ENCODE results near the gene TOX2. TPM values are rescaled to one million over a fixed set of nuclear protein-coding genes. Genes with fewer than 3 reads are reported as not detected.

The TOX2 gene
- total RNA-seq, 1 experiment from 2014 or later = 1.7 TPM

DNA sequence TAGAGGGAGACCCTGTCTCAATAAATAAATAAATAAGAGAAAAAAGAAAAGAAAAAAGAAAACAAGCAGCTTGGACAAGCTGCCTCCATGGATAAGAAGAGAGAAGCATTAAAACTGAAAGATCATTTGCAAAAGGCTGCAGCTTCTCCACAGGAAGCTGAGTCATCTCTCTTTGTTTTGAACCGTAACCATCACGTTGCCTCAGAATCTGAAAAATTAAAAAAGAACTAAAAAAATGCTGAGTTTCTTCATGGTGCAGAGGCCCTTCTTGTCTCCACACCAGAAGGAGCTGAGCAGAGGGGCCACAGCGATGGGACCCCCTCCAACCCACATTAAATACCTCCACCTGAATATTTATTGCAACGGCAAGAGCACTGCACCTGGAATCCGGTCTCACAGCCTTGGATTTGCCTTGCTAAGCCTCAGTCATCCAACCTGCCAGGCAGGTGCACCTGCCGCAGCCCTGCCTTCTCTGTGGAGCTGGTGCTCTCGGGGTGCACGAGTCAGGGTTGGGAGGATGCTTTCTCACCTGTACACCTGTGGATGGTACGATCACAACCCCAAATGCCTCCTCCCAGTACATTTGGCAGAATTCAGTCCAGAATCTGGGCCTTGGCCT is 28.1 kb downstream of the TOX2 start:
- Mint-ChIP-seq H3K27me3 (ENCODE audit: low read depth) (no peaks in the 10 kb centered on the region; the same call in 1 of the 2 replicates), H3K9me3 (no peaks in the 10 kb centered on the region; a peak in 1 of 5 replicates), H3K36me3 (ENCODE audit: insufficient read depth in 1 of 3, low read depth in 3 of 3) (no peaks in the 10 kb centered on the region), H3K4me1 (peaks cover 25 to 32% of the 10 kb centered on the region in 2 experiments), H3K4me3 (no peak overlapping the region), H3K27ac (peak overlapping the region in 2 of 3 experiments; percentile 34 to 87; a peak in 4 of 7 replicates)
- H4K20me1 ChIP-seq (ENCODE audit: control insufficient read depth, insufficient read depth, insufficient read length) = no peaks in the 10 kb centered on the region
- no peak overlapping the region for H2AK5ac ChIP-seq (ENCODE audit: insufficient read length, low read length)
- no peak overlapping the region for H3K18ac ChIP-seq (ENCODE audit: insufficient read length, low read depth, low read length)
- H3K27me3 ChIP-seq (ENCODE audit: insufficient read depth, low read length) = no peaks in the 10 kb centered on the region
- no peak overlapping the region; the same call in 1 of the 2 replicates for H3K14ac ChIP-seq (ENCODE audit: insufficient read depth, low read length)
- H3K27ac ChIP-seq (ENCODE audit: insufficient read length, low read depth, low read length) = no peak overlapping the region
- no peak overlapping the region for H3K9ac ChIP-seq (ENCODE audit: extremely low read depth, insufficient read length, low read length)
- H3K4me2 ChIP-seq (ENCODE audit: insufficient read depth, insufficient read length, low read length) = no peak overlapping the region
- no peak overlapping the region for H4K8ac ChIP-seq (replicated peaks; ENCODE audit: insufficient read length, low read depth, low read length)
- H3K23ac ChIP-seq (ENCODE audit: insufficient read length, low read depth, low read length) = no peak overlapping the region
- WGBS (ENCODE audit: extremely low coverage, insufficient read length, low lambda C conversion rate) = no CpG with 5 or more reads among the region's 9 CpGs
- H3K79me1 ChIP-seq (ENCODE audit: insufficient read depth, low read depth, low read length, poor library complexity, severe bottlenecking) = no peaks in the 10 kb centered on the region
- H3K56ac ChIP-seq (ENCODE audit: insufficient read length, low read depth, low read length) = no peak overlapping the region
- H3K23me2 ChIP-seq (ENCODE audit: insufficient read length, low read depth, low read length, poor library complexity, severe bottlenecking) = no peaks in the 10 kb centered on the region
- H3T11ph ChIP-seq (ENCODE audit: low read length) = no peak overlapping the region
- H2BK15ac ChIP-seq (ENCODE audit: low read depth, low read length) = no peak overlapping the region
- no peaks in the 10 kb centered on the region for H3K79me2 ChIP-seq (ENCODE audit: insufficient read depth, low read length)
- H4K5ac ChIP-seq (ENCODE audit: insufficient read length, low read depth, low read length) = no peak overlapping the region
- no peak overlapping the region for H4K91ac ChIP-seq (ENCODE audit: insufficient read length, low read depth, low read length)
- no peak overlapping the region for H2BK12ac ChIP-seq (ENCODE audit: insufficient read length, low read depth, low read length)
- H3K4ac ChIP-seq (ENCODE audit: low read depth, low read length) = no peak overlapping the region
- no peak overlapping the region for H2AFZ ChIP-seq (ENCODE audit: low read length)
- TF ChIP-seq, protein P1, sequence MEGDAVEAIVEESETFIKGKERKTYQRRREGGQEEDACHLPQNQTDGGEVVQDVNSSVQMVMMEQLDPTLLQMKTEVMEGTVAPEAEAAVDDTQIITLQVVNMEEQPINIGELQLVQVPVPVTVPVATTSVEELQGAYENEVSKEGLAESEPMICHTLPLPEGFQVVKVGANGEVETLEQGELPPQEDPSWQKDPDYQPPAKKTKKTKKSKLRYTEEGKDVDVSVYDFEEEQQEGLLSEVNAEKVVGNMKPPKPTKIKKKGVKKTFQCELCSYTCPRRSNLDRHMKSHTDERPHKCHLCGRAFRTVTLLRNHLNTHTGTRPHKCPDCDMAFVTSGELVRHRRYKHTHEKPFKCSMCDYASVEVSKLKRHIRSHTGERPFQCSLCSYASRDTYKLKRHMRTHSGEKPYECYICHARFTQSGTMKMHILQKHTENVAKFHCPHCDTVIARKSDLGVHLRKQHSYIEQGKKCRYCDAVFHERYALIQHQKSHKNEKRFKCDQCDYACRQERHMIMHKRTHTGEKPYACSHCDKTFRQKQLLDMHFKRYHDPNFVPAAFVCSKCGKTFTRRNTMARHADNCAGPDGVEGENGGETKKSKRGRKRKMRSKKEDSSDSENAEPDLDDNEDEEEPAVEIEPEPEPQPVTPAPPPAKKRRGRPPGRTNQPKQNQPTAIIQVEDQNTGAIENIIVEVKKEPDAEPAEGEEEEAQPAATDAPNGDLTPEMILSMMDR (conservative IDR thresholded peaks at IDR 0.05) = no peak
- H2BK120ac ChIP-seq (ENCODE audit: low read depth, low read length, poor library complexity, severe bottlenecking) = no peak overlapping the region
- no peak overlapping the region for H2BK5ac ChIP-seq (ENCODE audit: insufficient read length, low read length)
- 0 out of 2 replicates have a peak, but pooled peaks cover 7% of the 10 kb centered on the region for H3K4me1 ChIP-seq (ENCODE audit: insufficient read depth, low read length)
- no peak for DNase-seq
- H3K9me3 ChIP-seq (ENCODE audit: control insufficient read depth, low read depth, low read length) = no peaks in the 10 kb centered on the region
- H2BK20ac ChIP-seq (ENCODE audit: low read depth, low read length, poor library complexity, severe bottlenecking) = no peak overlapping the region
